GM10248 (cell line): ENCODE measurements around the gene LPIN2.
"Not testable (repeated sequence)": the region's sequence is repeated elsewhere in the genome, so short reads cannot be mapped to it uniquely, and the experiment has no call there.

Source experiments
- CTCF ChIA-PET: fragments of 300-600 bp; sonication (Branson Sonifier 250); formaldehyde crosslinking; extraction: SDS; loops from one replicate; lab custom pipeline; 2021; ENCODE audit warnings: antibody characterized with exemption; lab: Yijun Ruan, JAX
- POLR2A ChIA-PET: fragments of 350-650 bp; sonication (Branson Sonifier 250); formaldehyde crosslinking; extraction: SDS; loops from one replicate; lab custom pipeline; 2020; ENCODE audit warnings: antibody characterized with exemption; lab: Yijun Ruan, JAX
- DNase-seq: peaks from one replicate; pipeline ENCODE4 v3.0.0; 2012; ENCODE audit errors: extremely low spot score
- CTCF ChIP-seq: IDR thresholded peaks from 2 replicates; pipeline ENCODE4 v1.5.1; 2012; ENCODE audit warnings: mild to moderate bottlenecking, low read depth; ENCODE audit errors: extremely low read depth, missing control alignments, control extremely low read depth

The LPIN2 gene

GRCh38 chr18:3025544-3025943 lies 12.6 kb upstream of the LPIN2 start:
- ChIA-PET POLR2A (no interaction called here), CTCF (interaction anchor here (1.6 kb wide), 1 partner anchor 37 kb away, joined by 3 read pairs; no protein-coding TSS in a partner anchor)
- no peak for DNase-seq
- TF ChIP-seq CTCF, result no peak

GRCh38 chr18:3023603-3024002 lies 10.7 kb upstream of the LPIN2 start:
- CTCF ChIA-PET, result interaction anchor here (1.0 kb wide), 1 partner anchor 65 kb away, joined by 3 read pairs; no protein-coding TSS in a partner anchor
- POLR2A ChIA-PET, result not testable (repeated sequence)

GRCh38 chr18:3016585-3017297 lies 3.8 kb upstream of the LPIN2 start:
- no peak for TF ChIP-seq CTCF
- no peak for DNase-seq

More at GRCh38 chr18:3023603-3024002, 10.7 kb upstream of the LPIN2 start:
- not testable (repeated sequence) for DNase-seq

GRCh38 chr18:3015851-3016250 lies 2.9 kb upstream of the LPIN2 start:
- CTCF ChIA-PET, result interaction anchor here (1.2 to 2.5 kb wide), 6 partner anchors 18 to 230 kb away, joined by 4 to 10 read pairs (median 4); no protein-coding TSS in a partner anchor
- TF ChIP-seq CTCF, result no peak
- no peak for DNase-seq
- POLR2A ChIA-PET, result no interaction called here

More at GRCh38 chr18:3016585-3017297, 3.8 kb upstream of the LPIN2 start:
- POLR2A ChIA-PET, result interaction anchor here (0.6 kb wide), 1 partner anchor 20 kb away, joined by 12 read pairs; no protein-coding TSS in a partner anchor
- CTCF ChIA-PET, result interaction anchor here (0.8 to 2.5 kb wide), 3 partner anchors 17 to 229 kb away, joined by 3 to 6 read pairs (median 4); no protein-coding TSS in a partner anchor

- no peak for DNase-seq
- CTCF ChIA-PET, result interaction anchor here (1.2 to 2.1 kb wide), 5 partner anchors 21 to 231 kb away, joined by 3 to 10 read pairs (median 4); no protein-coding TSS in a partner anchor
- POLR2A ChIA-PET, result no interaction called here
- no peak for TF ChIP-seq CTCF
Observed at GRCh38 chr18:3015204-3015592, 2.3 kb upstream of the LPIN2 start.

- ChIA-PET POLR2A (interaction anchor here (0.7 kb wide), 1 partner anchor 234 kb away, joined by 3 read pairs; no protein-coding TSS in a partner anchor), CTCF (interaction anchor here (1.2 to 2.1 kb wide), 5 partner anchors 22 to 231 kb away, joined by 3 to 10 read pairs (median 4); no protein-coding TSS in a partner anchor)
- TF ChIP-seq CTCF, result no peak
- DNase-seq, result no peak
Observed at GRCh38 chr18:3014503-3015203, 1.7 kb upstream of the LPIN2 start.
